ENCODE results near the gene ZC3H8.
"Not testable (repeated sequence)": the region's sequence is repeated elsewhere in the genome, so short reads cannot be mapped to it uniquely, and the experiment has no call there.

The ZC3H8 gene

GRCh38 chr2:112259509-112260294 lies 4.9 kb upstream of the ZC3H8 start:
- DNase-seq: peak; percentile 87

- DNase-seq: no peak
These were observed 2.7 kb upstream of the ZC3H8 start for GRCh38 chr2:112257575-112257974.

DNA sequence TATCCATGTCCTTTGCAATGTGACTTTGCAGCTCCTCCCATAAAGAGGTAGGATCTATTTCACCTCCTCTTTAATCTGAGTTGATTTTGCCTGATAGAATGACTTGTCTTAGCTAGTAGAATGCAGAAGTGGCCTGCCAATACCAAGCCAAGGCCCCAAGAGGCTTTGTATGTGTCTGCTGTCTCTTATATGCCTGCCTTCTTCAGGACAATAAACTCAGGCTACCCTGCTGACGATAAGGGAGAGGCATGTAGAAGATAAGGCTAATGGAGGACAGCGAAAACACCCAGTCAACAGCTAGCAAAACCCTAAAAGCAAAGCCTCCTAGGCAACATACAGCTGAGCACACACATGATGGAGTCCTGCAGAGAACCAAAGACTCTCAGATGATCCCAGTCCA lies 1.8 kb upstream of the ZC3H8 start:
- DNase-seq: no peak

DNA sequence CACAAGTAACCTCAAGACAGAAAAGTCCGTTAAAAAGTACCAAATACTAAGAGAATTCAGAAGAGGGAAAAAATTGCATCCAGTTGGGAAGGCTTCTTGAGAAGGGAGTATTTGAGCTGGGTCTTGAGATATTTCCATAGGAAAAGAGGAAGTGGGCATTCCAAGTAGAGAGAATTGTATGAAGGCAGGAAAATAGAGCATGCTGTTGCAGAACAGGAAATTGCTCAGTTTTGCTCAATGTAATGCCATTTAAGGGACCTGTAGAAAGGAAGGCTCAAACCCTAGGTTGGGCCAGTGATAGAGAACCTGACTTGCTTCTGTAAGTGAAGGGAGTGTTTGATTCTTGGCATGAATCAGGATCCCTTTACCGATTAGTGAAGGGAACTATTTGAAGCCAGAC lies 1.0 kb upstream of the ZC3H8 start:
- no peak for DNase-seq

- DNase-seq: no peak
These were observed 1.5 kb downstream of the ZC3H8 start for GRCh38 chr2:112253261-112253815.

GRCh38 chr2:112251271-112251670 lies 3.6 kb downstream of the ZC3H8 start:
- no peak for DNase-seq

DNA sequence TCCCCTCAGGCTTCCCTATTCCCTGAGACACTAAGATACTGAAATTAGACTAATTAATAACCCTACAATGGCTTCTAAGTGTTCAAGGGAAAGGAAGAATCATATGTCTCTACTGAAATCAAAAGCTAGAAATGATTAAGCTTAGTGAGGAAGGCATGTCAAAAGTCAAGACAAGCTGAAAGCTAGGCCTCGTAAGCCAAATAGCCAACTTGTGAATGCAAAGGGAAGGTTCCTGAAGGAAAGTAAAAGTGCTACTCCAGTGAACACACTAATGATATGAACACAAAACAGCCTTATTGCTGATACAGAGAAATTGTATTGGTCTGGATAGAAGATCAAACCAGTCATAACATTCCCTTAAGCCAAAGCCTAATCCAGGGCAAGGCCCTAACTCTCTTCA lies 10.0 kb downstream of the ZC3H8 start:
- no peak for DNase-seq

DNA sequence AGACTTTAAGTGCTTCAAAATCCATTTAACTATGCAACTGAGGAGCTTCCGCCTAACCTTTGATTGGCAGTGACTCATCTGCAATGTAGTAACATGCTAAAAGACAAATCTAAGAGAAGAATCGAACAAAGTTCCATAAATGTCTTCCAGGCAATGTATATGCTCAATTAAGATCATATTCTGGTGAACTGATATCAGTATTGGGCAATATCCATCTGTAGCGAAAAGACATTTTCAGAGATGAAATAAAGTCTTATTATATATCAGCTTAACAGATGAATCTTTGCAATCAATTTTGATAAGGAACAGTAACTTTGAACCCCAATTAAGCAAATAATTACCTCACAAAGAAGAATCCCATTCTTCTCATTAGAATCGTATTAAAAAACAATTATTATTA lies 11.6 kb downstream of the ZC3H8 start:
- DNase-seq: no peak

GRCh38 chr2:112242384-112242783 lies 12.5 kb downstream of the ZC3H8 start:
- no peak for DNase-seq

DNA sequence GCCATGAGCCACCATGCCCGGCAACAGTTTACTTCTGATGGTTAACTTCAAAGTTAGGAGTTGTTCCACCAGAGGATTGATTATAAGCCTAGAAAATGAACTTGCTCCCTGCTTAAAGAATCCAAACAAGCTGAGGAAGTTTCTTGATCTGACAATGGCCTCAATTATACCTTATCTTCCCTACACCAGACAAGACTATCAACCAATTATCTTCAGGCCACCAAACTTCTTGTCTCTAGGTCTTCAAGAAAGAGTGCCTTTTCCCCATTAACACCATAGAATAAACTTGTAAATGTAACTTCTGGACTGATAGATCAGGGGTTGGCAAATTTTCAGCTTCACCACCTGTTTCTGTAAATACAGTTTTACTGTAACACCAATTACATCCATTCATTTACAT lies 15.0 kb downstream of the ZC3H8 start:
- no peak for DNase-seq

DNA sequence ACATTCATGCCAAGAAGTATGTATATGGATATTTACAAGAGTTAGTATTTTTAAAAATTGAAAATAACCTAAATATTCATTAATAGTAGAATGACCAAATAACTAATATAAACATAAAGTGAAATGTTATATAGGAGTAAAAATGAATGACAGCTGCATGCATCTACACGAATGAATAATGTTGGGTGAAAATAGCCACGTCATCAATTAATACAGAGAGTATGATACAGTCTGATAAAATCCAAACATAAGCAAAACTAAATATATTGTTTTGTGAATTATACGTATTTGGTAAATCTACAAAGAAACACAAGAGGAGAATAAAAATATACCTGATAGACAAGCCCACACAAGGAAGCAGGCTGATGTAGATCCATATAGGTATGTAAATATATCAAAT lies 24.5 kb downstream of the ZC3H8 start:
- DNase-seq: no peak

DNA sequence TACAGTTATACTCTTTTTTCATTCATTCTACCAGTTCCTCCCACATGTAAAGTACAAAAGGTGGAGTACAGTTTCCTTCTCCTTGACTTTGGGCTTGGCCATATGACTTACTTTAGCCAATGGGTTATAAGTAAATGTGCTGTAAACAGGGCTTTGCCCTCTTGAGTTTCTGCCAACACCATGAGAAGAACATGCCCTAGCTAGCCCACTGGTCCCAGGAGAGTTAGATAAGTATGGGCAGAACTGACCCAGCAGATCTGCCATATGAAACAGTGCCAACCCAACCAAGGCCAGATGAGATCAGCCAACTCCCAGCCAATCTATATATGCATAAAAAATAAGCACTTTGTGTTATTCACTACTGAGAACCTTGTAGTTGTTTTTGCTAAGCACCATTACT lies 25.5 kb downstream of the ZC3H8 start:
- DNase-seq: no peak

- no peak for DNase-seq
These were observed 34.0 kb downstream of the ZC3H8 start for GRCh38 chr2:112220831-112221230.

DNA sequence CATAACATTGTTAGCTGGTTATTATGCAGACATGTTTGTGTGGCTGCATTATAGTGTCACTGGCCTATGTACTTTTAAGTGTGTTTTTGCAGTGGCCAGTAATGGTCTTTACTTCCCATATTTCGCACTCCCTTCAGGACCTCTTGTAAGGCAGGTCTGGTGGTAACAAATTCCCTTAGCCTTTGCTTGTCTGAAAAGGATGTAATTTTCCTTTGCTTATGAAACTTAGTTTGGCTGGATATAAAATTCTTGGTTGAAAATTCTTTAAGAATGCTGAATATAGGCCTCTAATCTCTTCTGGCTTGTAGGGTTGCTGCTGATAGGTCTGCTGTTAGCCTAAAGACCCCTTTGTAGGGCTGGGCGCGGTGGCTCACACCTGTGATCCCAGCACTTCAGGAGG lies 34.7 kb downstream of the ZC3H8 start:
- DNase-seq: no peak

DNA sequence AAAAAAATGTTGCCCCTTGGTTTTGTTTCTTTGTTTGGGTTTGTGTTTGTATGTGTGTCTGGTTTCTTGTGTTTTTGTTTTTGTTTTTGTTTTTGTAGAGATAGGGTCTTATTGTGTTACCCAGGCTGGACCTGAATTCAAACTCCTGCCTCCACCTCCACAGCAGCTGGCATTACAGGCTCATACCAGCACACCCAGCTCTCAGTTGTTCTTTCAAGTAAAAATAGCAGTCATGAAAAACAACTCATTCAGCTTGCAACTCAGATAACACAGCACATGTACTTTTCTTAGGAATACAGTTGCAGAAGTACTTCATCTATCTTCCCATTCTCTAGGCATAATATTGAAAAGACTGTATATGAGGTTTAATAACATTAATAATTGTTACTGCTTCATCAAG lies 37.0 kb downstream of the ZC3H8 start:
- no peak for DNase-seq

DNA sequence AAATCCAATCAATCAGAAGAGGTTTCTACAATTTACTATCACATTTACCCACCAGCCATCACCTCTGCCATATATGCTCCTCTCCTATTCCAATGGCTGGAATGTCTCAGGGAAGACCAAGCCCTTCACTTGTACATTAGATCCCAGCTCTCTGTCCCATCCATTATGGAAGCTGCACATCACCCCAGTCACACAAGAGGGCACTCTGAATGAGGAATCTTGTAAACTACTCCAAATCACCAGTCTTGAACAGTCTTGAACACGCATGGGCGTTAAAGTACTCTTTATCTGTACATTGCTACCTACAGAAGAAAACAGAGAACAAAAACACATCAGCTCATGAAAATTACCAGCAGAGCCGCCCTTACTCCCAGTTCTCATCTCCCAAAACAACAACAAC lies 38.7 kb downstream of the ZC3H8 start:
- DNase-seq: no peak

GRCh38 chr2:112207905-112208304 lies 46.9 kb downstream of the ZC3H8 start:
- not testable (repeated sequence) for DNase-seq

- DNase-seq: no peak
These were observed 50.4 kb downstream of the ZC3H8 start for GRCh38 chr2:112204411-112204810.

GRCh38 chr2:112201696-112202430 lies 53.0 kb downstream of the ZC3H8 start:
- DNase-seq: no peak

DNA sequence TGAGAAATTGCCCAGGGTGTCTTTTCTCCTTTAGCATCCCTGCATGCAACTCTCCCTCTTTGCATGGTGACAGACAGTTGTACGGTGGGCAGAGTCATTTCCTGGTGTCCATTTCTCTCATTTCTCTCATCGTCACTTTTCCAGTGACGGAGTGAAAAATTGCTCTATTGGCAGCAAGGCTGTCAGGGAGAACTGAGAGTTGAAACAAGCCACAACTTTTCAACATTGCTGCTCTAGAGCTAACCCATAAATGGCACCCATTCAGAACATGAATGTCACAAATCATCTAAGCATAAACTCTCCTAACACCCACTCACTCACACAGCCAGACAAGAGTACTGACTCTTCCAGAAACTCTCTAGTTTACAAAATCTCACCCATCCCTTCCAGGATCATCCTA lies 55.7 kb downstream of the ZC3H8 start:
- no peak for DNase-seq

DNA sequence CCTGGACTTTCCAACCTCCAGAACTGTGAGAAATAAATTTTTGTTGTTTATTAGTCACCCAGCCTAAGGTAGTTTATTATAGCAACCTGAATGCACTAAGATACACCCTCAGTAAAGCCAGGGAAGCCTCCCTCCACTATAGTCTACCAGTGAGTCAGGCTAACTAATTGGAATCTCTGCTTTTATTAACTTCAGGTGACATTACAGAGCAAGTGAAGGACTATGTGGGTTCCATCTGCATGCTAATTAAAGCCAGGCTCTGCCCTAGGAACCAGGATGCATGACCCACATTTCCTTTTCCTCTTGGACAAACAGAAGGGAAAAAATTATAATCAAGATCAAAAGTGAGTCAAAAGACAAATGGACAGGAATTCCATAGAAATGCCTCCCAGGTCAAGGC lies 56.1 kb downstream of the ZC3H8 start:
- DNase-seq: no peak

- no peak for DNase-seq
These were observed 57.0 kb downstream of the ZC3H8 start for GRCh38 chr2:112197868-112198267.

- no peak for DNase-seq
These were observed 58.9 kb downstream of the ZC3H8 start for GRCh38 chr2:112195950-112196349.

- DNase-seq: no peak
These were observed 59.6 kb downstream of the ZC3H8 start for GRCh38 chr2:112195167-112195766.
